ENCODE data around the gene TPM1.

Gene TPM1

GRCh38 chr15:63072023-63072650 lies 29.6 kb downstream of the TPM1 start:
- Histone ChIP-seq H3K9me3 (ENCODE audit: control insufficient read depth, low read length) (no peaks in the 10 kb centered on the region), H3K9ac (ENCODE audit: low read length) (no peak overlapping the region), H3K36me3 (ENCODE audit: control insufficient read depth, insufficient read depth, low read length, severe bottlenecking) (peaks cover 43% of the 10 kb centered on the region), H3K4me1 (ENCODE audit: control insufficient read depth, insufficient read depth, low read length) (peaks cover 14% of the 10 kb centered on the region), H3K27me3 (replicated peaks; ENCODE audit: control insufficient read depth, insufficient read depth, low read length) (no peaks in the 10 kb centered on the region), H3K4me3 (ENCODE audit: low read length) (no peak overlapping the region)
- DNase-seq (ENCODE audit: low read depth), result no peak

GRCh38 chr15:63072809-63073277 lies 30.3 kb downstream of the TPM1 start:
- no peaks in the 10 kb centered on the region for H3K27me3 ChIP-seq (replicated peaks; ENCODE audit: control insufficient read depth, insufficient read depth, low read length)
- no peaks in the 10 kb centered on the region for H3K9me3 ChIP-seq (ENCODE audit: control insufficient read depth, low read length)
- peaks cover 37% of the 10 kb centered on the region for H3K36me3 ChIP-seq (ENCODE audit: control insufficient read depth, insufficient read depth, low read length, severe bottlenecking)
- H3K9ac ChIP-seq (ENCODE audit: low read length), result no peak overlapping the region
- no peak for DNase-seq (ENCODE audit: low read depth)
- no peak overlapping the region for H3K4me3 ChIP-seq (ENCODE audit: low read length)
- H3K4me1 ChIP-seq (ENCODE audit: control insufficient read depth, insufficient read depth, low read length), result peaks cover 14% of the 10 kb centered on the region

- Histone ChIP-seq H3K9ac (ENCODE audit: low read length) (no peak overlapping the region), H3K36me3 (ENCODE audit: control insufficient read depth, insufficient read depth, low read length, severe bottlenecking) (peaks cover 29% of the 10 kb centered on the region), H3K9me3 (ENCODE audit: control insufficient read depth, low read length) (no peaks in the 10 kb centered on the region), H3K4me1 (ENCODE audit: control insufficient read depth, insufficient read depth, low read length) (peaks cover 14% of the 10 kb centered on the region), H3K4me3 (ENCODE audit: low read length) (no peak overlapping the region), H3K27me3 (replicated peaks; ENCODE audit: control insufficient read depth, insufficient read depth, low read length) (no peaks in the 10 kb centered on the region)
- DNase-seq (ENCODE audit: low read depth), result no peak
Measured at GRCh38 chr15:63073497-63074172, 31.1 kb downstream of the TPM1 start.

- H3K36me3 ChIP-seq (ENCODE audit: control insufficient read depth, insufficient read depth, low read length, severe bottlenecking), result peaks cover 17% of the 10 kb centered on the region
- H3K4me3 ChIP-seq (ENCODE audit: low read length), result peak overlapping the region; percentile 4
- H3K27me3 ChIP-seq (replicated peaks; ENCODE audit: control insufficient read depth, insufficient read depth, low read length), result no peaks in the 10 kb centered on the region
- H3K4me1 ChIP-seq (ENCODE audit: control insufficient read depth, insufficient read depth, low read length), result peaks cover 14% of the 10 kb centered on the region
- DNase-seq (ENCODE audit: low read depth), result peak; percentile 65
- no peaks in the 10 kb centered on the region for H3K9me3 ChIP-seq (ENCODE audit: control insufficient read depth, low read length)
- H3K9ac ChIP-seq (ENCODE audit: low read length), result no peak overlapping the region
Measured at GRCh38 chr15:63075015-63075983, 32.8 kb downstream of the TPM1 start.

GRCh38 chr15:63075984-63076713 lies 33.6 kb downstream of the TPM1 start:
- Histone ChIP-seq H3K36me3 (ENCODE audit: control insufficient read depth, insufficient read depth, low read length, severe bottlenecking) (peaks cover 8% of the 10 kb centered on the region), H3K4me3 (ENCODE audit: low read length) (no peak overlapping the region), H3K4me1 (ENCODE audit: control insufficient read depth, insufficient read depth, low read length) (peaks cover 14% of the 10 kb centered on the region), H3K9me3 (ENCODE audit: control insufficient read depth, low read length) (no peaks in the 10 kb centered on the region), H3K9ac (ENCODE audit: low read length) (no peak overlapping the region), H3K27me3 (replicated peaks; ENCODE audit: control insufficient read depth, insufficient read depth, low read length) (no peaks in the 10 kb centered on the region)
- no peak for DNase-seq (ENCODE audit: low read depth)

- peaks cover 14% of the 10 kb centered on the region for H3K4me1 ChIP-seq (ENCODE audit: control insufficient read depth, insufficient read depth, low read length)
- H3K27me3 ChIP-seq (replicated peaks; ENCODE audit: control insufficient read depth, insufficient read depth, low read length), result no peaks in the 10 kb centered on the region
- H3K9me3 ChIP-seq (ENCODE audit: control insufficient read depth, low read length), result no peaks in the 10 kb centered on the region
- DNase-seq (ENCODE audit: low read depth), result no peak
- H3K9ac ChIP-seq (ENCODE audit: low read length), result no peak overlapping the region
- H3K4me3 ChIP-seq (ENCODE audit: low read length), result no peak overlapping the region
- H3K36me3 ChIP-seq (ENCODE audit: control insufficient read depth, insufficient read depth, low read length, severe bottlenecking), result peaks cover 3% of the 10 kb centered on the region
Measured at GRCh38 chr15:63076714-63077046, 34.1 kb downstream of the TPM1 start.

GRCh38 chr15:63077952-63078351 lies 35.4 kb downstream of the TPM1 start:
- Histone ChIP-seq H3K36me3 (ENCODE audit: control insufficient read depth, insufficient read depth, low read length, severe bottlenecking) (no peaks in the 10 kb centered on the region), H3K9ac (ENCODE audit: low read length) (no peak overlapping the region), H3K9me3 (ENCODE audit: control insufficient read depth, low read length) (no peaks in the 10 kb centered on the region), H3K4me1 (ENCODE audit: control insufficient read depth, insufficient read depth, low read length) (peaks cover 14% of the 10 kb centered on the region), H3K27me3 (replicated peaks; ENCODE audit: control insufficient read depth, insufficient read depth, low read length) (no peaks in the 10 kb centered on the region), H3K4me3 (ENCODE audit: low read length) (no peak overlapping the region)
- no peak for DNase-seq (ENCODE audit: low read depth)

GRCh38 chr15:63079947-63080626 lies 37.5 kb downstream of the TPM1 start:
- Histone ChIP-seq H3K36me3 (ENCODE audit: control insufficient read depth, insufficient read depth, low read length, severe bottlenecking) (no peaks in the 10 kb centered on the region), H3K4me1 (ENCODE audit: control insufficient read depth, insufficient read depth, low read length) (peaks cover 10% of the 10 kb centered on the region), H3K4me3 (ENCODE audit: low read length) (no peak overlapping the region), H3K27me3 (replicated peaks; ENCODE audit: control insufficient read depth, insufficient read depth, low read length) (no peaks in the 10 kb centered on the region), H3K9me3 (ENCODE audit: control insufficient read depth, low read length) (no peaks in the 10 kb centered on the region), H3K9ac (ENCODE audit: low read length) (no peak overlapping the region)
- DNase-seq (ENCODE audit: low read depth), result no peak

GRCh38 chr15:63080634-63081250 lies 38.2 kb downstream of the TPM1 start:
- DNase-seq (ENCODE audit: low read depth), result no peak
- no peaks in the 10 kb centered on the region for H3K36me3 ChIP-seq (ENCODE audit: control insufficient read depth, insufficient read depth, low read length, severe bottlenecking)
- H3K4me1 ChIP-seq (ENCODE audit: control insufficient read depth, insufficient read depth, low read length), result peaks cover 4% of the 10 kb centered on the region
- no peak overlapping the region for H3K9ac ChIP-seq (ENCODE audit: low read length)
- no peaks in the 10 kb centered on the region for H3K27me3 ChIP-seq (replicated peaks; ENCODE audit: control insufficient read depth, insufficient read depth, low read length)
- no peak overlapping the region for H3K4me3 ChIP-seq (ENCODE audit: low read length)
- no peaks in the 10 kb centered on the region for H3K9me3 ChIP-seq (ENCODE audit: control insufficient read depth, low read length)

- no peak for DNase-seq (ENCODE audit: low read depth)
- Histone ChIP-seq H3K27me3 (replicated peaks; ENCODE audit: control insufficient read depth, insufficient read depth, low read length) (no peaks in the 10 kb centered on the region), H3K4me3 (ENCODE audit: low read length) (no peak overlapping the region), H3K9me3 (ENCODE audit: control insufficient read depth, low read length) (no peaks in the 10 kb centered on the region), H3K4me1 (ENCODE audit: control insufficient read depth, insufficient read depth, low read length) (peaks cover 3% of the 10 kb centered on the region), H3K9ac (ENCODE audit: low read length) (no peak overlapping the region), H3K36me3 (ENCODE audit: control insufficient read depth, insufficient read depth, low read length, severe bottlenecking) (no peaks in the 10 kb centered on the region)
Measured at GRCh38 chr15:63082366-63082765, 39.8 kb downstream of the TPM1 start.
